IPS-11a (cell line): ENCODE measurements around the gene ACSL1.

Experiments used
- H3K4me3 ChIP-seq: one replicate; pipeline ENCODE4 v1.5.1; 2013; ENCODE audit warnings: low read depth, low read length, control low read depth

The ACSL1 gene

DNA sequence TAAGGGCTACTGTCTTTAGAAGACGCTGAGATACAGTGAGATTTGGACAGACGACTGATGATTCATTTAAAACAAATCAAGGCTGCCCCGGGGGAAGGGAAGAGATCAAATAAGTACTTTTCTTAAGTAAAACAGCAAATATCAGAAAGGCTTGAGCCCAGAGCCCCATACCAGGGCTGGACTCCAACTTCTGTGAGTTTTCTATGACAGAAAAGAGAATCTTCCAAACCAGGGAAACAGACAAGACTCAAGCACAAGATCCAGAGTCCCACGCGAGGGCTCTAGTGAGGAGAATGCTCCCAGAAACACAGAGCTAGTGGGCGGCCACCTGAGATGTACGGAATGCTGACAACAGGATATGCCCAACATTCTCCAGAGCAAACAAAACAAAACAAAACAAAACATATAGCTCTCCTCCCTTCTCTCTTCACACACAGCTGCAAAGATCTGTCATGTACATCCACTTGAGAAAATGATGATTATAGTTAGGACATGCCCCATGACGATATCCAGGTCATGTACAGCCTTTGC is 13.1 kb downstream of the ACSL1 start:
- no peak overlapping the region for H3K4me3 ChIP-seq

GRCh38 chr4:184812199-184812542 is 13.6 kb downstream of the ACSL1 start:
- no peak overlapping the region for H3K4me3 ChIP-seq

DNA sequence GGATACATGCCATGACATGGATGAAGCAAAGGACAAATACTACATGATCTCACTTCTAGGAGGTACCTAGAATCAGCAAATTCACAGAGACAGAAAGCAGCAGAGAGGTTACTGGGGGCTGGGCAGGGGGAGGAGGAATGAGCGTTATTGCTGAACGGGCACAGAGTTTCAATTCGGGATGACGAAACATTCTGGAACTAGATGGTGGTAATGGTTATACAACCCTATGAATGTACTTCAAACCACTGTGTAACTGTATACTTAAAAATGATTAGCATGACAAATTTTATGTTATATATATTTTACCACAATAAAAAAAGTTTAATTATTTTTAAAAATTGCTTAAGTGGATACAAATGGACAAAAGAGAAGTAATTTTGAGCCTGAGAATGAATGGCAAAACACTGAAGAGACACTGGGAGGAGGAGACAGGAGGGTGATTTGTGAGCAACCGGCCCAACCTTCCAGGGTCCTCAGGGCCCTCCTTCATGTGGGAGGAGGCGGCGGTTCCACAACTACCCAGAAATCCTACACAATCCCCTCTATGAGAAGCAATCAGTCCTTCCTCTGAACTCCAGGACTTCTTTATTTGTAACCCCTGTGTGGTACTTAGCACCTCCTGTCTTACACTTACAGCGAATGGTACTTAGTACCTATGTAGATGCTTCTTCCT is 14.1 kb downstream of the ACSL1 start:
- no peak overlapping the region for H3K4me3 ChIP-seq

DNA sequence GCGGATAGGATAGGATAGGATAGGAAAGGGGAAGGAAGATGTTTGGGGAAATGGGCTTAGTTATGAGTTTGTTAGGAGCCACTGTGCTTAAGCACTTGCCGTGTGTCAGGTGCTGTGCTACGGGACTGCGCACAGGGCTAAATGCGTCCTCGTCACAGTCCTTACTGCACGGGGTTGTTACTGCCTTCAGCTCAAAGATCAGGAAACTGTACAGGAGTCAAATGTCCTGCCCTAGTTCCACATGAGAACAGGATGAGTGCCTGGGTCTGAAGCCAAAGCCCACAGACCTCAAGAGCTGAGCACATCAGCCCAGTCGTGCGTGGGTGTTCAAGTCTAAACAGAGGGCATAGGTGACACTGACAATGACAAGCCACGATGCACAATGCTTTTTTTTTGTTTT is 15.0 kb downstream of the ACSL1 start:
- no peak overlapping the region for H3K4me3 ChIP-seq

DNA sequence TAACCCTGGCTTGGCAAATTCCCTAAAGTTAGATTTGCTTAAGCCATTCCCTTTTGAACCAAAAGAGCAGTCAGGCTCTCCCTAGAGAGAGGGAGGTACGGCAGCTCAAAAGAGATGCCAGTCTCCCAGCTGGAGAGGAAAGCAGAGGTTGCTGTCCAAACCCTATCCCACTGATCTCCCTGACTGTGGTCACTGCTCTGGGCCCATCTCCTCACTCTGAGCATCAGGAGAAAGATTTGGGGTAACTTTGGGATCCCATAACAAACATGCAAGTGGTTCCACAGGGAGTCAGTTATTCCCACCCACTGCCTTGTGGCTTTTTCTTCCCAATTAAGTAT is 17.1 kb downstream of the ACSL1 start:
- no peak overlapping the region for H3K4me3 ChIP-seq

GRCh38 chr4:184807797-184808712 is 17.7 kb downstream of the ACSL1 start:
- H3K4me3 ChIP-seq = no peak overlapping the region

- H3K4me3 ChIP-seq = no peak overlapping the region
Observed at GRCh38 chr4:184807256-184807655, 18.5 kb downstream of the ACSL1 start.

DNA sequence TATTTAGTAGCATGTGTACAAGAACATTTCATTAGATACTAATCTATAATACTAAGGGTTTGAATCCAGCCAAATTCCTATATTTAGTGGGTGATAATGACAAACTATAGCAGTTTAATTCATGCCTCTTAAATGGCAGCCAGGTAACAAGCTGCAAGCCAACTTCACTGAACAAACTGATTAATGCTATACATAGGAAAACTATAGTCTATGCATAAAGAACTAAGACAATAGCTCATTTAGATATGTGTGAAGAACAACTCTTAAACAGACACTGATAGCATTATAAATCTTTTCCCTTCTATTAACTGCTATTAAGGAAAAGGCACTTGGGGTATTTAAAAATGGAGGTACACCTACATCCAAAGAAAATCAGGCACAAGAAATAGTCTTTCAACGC is 19.1 kb downstream of the ACSL1 start:
- H3K4me3 ChIP-seq = no peak overlapping the region

DNA sequence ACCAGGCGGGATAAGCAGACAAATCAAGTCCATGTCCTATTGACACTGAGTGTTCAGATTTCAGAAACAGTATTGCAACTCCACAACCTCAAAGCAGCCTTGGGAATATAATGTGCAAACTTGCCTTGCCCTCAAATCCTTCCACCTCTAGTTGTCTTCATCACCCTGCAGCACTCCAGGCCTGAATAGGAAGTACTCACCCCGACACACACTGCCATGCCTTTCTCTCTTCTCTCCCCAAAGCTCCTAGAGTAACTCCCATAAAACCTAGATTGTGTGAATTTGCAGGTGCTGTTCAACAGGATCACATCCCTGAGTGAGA is 19.6 kb downstream of the ACSL1 start:
- no peak overlapping the region for H3K4me3 ChIP-seq

DNA sequence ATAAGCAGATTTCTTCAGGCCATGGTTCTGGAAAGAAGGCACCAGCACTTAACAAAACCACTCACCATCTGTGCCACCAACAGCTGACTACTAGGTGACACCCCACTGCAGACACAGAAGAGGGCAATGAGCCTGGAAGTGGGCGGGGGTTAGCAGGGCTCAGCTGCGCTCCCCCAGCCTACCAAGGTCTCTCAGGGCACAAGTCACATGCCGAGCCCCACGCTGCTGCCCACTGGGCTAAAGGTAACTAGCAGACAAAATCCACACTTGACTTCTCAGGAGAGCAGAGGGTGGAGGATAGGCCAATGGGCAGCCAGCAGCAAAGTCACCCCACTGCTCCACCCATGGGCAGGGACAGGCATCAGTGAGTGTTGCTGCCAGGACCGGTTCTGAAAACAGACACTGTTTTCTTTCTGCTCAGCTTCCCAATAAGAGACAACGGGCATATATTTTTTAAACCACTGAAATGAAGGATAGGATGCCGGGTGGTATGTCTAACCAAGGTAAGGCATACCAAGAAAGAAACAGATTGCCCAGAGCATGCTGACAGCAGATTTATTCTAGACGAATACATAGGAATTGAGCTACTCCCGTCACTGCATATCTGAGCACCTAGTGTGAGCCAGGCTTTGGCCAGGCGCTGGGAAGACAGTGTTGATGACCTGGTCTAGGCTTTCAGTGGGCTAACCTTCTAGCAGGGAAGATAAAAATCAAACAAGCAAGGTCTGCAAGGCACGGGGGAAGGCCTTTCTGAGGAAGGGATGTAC is 20.1 kb downstream of the ACSL1 start:
- no peak overlapping the region for H3K4me3 ChIP-seq

GRCh38 chr4:184804621-184805020 is 21.1 kb downstream of the ACSL1 start:
- no peak overlapping the region for H3K4me3 ChIP-seq

GRCh38 chr4:184803874-184804273 is 21.9 kb downstream of the ACSL1 start:
- no peak overlapping the region for H3K4me3 ChIP-seq

DNA sequence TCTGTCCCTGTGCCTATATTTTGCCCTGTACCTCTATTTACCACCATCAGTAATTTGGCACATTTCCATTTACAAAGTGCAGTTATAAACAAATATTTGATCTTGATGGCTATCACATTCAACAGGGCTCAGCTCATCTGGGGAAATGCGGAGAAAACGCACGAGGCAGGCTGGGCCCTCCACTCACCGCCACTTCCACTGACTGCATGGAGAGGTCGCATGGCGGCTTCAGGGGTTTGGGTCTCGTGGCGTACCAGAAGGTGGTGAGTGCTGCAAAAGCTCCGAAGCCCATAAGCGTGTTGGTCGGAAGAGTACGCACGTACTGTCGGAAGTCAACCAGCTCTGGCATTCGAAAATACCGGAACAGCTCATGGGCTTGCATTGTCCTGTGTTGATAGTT is 22.6 kb downstream of the ACSL1 start:
- no peak overlapping the region for H3K4me3 ChIP-seq

DNA sequence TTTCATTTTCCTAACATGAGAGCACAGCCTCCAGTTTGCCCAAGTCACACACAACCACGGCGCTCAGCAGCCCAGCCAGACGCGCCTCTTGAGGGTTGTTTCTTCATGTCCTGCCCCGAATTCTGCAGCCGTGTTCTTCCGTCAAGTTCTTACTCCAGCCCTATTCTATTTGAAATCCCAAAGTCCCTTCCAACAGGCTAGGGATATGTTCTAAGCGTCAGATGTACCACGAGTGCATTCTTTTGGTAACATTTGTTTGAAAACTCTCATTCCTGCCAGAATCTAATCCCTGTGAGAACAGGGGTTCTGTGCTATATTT is 23.1 kb downstream of the ACSL1 start:
- H3K4me3 ChIP-seq = no peak overlapping the region

DNA sequence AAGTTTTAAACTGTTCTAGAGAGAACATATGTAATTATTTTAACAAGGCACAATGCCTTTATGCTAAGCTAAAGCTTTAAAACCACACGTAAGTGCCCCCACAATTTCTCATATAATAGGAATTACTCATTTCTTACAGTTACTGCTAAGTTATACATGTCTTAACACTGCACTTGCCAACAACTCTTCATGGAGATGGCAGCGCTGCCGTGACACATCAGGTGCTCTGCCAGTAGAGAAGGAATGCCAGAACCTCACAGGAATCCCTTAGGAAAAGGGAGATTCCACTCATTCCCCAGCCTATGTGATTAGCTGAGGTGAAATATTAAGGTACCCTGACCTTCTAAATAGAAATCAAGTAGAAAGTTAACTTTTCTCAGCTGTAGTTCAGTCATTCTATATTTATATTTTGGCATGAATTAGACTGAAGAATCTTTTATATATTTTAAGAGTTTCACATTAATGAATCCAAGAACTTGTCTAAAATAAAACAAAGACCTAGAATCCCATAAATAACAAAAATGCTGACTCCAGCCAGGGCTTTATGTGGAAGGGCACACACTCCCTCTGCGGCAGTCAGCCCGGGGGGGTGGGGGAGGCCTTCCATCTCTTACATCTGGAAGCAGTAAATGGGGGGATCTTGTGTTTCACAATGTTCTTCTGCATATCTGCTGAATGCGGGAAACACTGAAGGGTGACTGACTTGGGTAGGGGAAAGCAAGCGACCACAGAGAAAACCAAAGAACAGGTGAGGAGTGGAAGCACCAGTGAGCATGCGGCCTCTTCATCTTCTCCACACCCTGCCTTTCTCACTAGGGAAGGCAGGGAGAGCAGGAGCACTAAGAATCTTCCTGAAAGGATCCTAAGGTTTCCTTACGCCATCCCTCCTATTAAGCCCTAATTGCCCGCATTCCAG is 23.7 kb downstream of the ACSL1 start:
- no peak overlapping the region for H3K4me3 ChIP-seq

- H3K4me3 ChIP-seq = no peak overlapping the region
Observed at GRCh38 chr4:184798504-184798903, 27.3 kb downstream of the ACSL1 start.

DNA sequence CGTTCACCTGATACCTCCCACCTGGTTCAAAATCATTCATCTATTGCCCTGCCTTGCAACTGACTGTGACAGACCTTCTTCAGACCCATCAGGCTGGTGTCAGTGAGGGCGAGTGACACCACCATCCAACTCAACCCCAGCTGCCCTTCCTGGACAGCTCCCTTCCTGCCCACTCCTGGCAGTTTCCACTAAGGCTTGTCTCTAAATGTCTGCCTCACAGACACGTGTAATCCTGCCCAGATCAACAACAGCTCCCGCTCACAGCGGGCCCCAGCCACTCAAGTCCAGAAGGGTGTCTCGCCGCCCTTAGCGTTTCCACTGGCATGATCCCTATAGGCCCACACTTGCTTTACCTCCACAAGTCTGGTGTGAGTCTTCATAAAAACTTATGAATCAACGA is 28.9 kb downstream of the ACSL1 start:
- no peak overlapping the region for H3K4me3 ChIP-seq

GRCh38 chr4:184795214-184795844 is 30.4 kb downstream of the ACSL1 start:
- no peak overlapping the region for H3K4me3 ChIP-seq

DNA sequence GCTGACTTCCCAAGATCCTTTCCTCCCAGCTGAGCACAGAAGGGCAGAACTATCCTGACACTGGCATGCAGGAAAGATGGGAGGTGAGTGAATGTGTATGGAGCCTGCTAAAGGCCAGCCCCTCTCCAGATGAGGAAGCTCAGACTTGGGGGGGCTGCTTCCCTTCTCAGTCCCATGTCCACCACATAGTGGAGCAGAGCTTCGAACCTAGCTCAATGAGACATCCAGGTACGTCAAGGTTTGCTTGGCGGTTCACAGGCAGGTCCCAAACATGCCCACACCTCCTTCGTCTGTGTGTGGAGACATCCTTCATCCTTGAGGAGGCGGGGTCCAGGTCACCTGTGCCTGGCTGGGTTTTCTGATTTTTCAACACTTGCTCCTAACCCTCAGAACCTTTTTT is 31.3 kb downstream of the ACSL1 start:
- no peak overlapping the region for H3K4me3 ChIP-seq

- no peak overlapping the region for H3K4me3 ChIP-seq
Observed at GRCh38 chr4:184793735-184794355, 31.9 kb downstream of the ACSL1 start.
